Common myeloid progenitor, CD34-positive (primary cell): ENCODE measurements around the gene PRR29.

ENCODE experiments used
- CTCF ChIA-PET: fragments of 350-600 bp; sonication (Branson Sonifier 250); formaldehyde crosslinking; loops from one replicate; lab custom pipeline; 2021; ENCODE audit warnings: antibody characterized with exemption; lab: Charles Lee
- POLR2A ChIA-PET: fragments of 350-600 bp; sonication (Branson Sonifier 250); formaldehyde crosslinking; loops from one replicate; lab custom pipeline; 2021; ENCODE audit warnings: antibody characterized with exemption; lab: Charles Lee
- DNase-seq, 3 donors: peaks; one replicate each; pipeline versions ENCODE4 v3.0.0 to v3.0.0-alpha.2; 2013
- H3K27ac ChIP-seq, 2 experiments: 1 replicate in 1 of 2; 2 replicates in 1 of 2; pipeline ENCODE4 v1.7.0; 2013; ENCODE audit warnings: inconsistent platforms in 2 of 2, low read length in 2 of 2, mild to moderate bottlenecking in 2 of 2, low read depth in 1 of 2, moderate library complexity in 1 of 2; ENCODE audit not compliant: severe bottlenecking in 2 of 2, insufficient read depth in 1 of 2, poor library complexity in 1 of 2
- H3K27me3 ChIP-seq, 5 experiments: replicated peaks in 2 of 5; 1 replicate in 3 of 5; 2 replicates in 2 of 5; pipeline versions ENCODE4 v1.6.1 to v1.7.0; 2013; ENCODE audit warnings: low read length in 4 of 5, mild to moderate bottlenecking in 2 of 5, moderate library complexity in 2 of 5, inconsistent platforms in 1 of 5; ENCODE audit not compliant: insufficient read depth in 5 of 5, control insufficient read depth in 4 of 5
- H3K36me3 ChIP-seq, 4 experiments: 1 replicate in 2 of 4; 2 replicates in 2 of 4; pipeline versions ENCODE4 v1.6.1 to v1.7.0; 2013; ENCODE audit warnings: low read length in 3 of 4, control low read depth in 1 of 4, mild to moderate bottlenecking in 1 of 4; ENCODE audit not compliant: control insufficient read depth in 4 of 4, insufficient read depth in 4 of 4
- H3K4me1 ChIP-seq, 4 experiments: 1 replicate in 3 of 4; 2 replicates in 1 of 4; pipeline versions ENCODE4 v1.6.1 to v1.7.1; 2013; ENCODE audit warnings: low read length in 3 of 4, mild to moderate bottlenecking in 3 of 4, control low read depth in 1 of 4, inconsistent platforms in 1 of 4, moderate library complexity in 1 of 4; ENCODE audit not compliant: control insufficient read depth in 4 of 4, insufficient read depth in 4 of 4; ENCODE audit errors: control extremely low read depth in 1 of 4
- H3K4me3 ChIP-seq, 7 experiments: 1 replicate in 4 of 7; 2 replicates in 3 of 7; pipeline versions ENCODE4 v1.5.1 to v1.7.0; 2013; ENCODE audit warnings: mild to moderate bottlenecking in 7 of 7, low read length in 6 of 7, moderate library complexity in 6 of 7, inconsistent platforms in 2 of 7, low read depth in 2 of 7, control low read depth in 1 of 7; ENCODE audit not compliant: insufficient read depth in 4 of 7, control insufficient read depth in 1 of 7; ENCODE audit errors: extremely low read depth in 1 of 7
- H3K9me3 ChIP-seq, 5 experiments: 1 replicate in 4 of 5; 2 replicates in 1 of 5; pipeline versions ENCODE4 v1.6.1 to v1.7.1; 2013; ENCODE audit warnings: low read length in 4 of 5, mild to moderate bottlenecking in 2 of 5, inconsistent platforms in 1 of 5, low read depth in 1 of 5, moderate library complexity in 1 of 5; ENCODE audit not compliant: control insufficient read depth in 4 of 5, insufficient read depth in 2 of 5; ENCODE audit errors: control extremely low read depth in 1 of 5
- WGBS: methylation state at CpG from one replicate; pipeline ENCODE4 v1.1.5; 2013; ENCODE audit not compliant: insufficient coverage; 5-methylcytosine and 5-hydroxymethylcytosine counted together

Gene PRR29

DNA sequence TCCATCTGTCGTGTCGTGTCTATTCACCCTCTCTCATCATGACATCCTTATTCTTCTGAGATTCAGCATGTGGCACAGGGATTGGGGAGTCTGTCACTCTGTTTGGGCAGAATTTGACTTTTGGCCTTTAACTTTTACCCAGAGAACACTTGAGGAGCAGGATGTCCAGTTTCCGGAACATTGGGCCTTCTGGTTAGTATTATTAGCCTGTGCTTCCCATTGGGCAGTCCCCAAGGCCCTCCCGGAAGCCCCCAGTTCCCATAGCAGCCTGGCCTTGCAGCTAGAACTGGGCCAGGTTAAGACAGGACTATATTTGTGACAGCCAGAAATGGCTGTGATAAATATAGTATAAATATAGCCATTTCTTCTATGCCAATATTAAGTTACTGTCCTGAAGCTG lies 35.0 kb upstream of the PRR29 start:
- Histone ChIP-seq H3K27me3 (no peaks in the 10 kb centered on the region), H3K36me3 (no peaks in the 10 kb centered on the region), H3K27ac (no peak overlapping the region), H3K4me3 (no peak overlapping the region), H3K9me3 (no peaks in the 10 kb centered on the region), H3K4me1 (peaks cover 0 to 14% (median 7%) of the 10 kb centered on the region in 4 experiments)
- DNase-seq, result no peak
- WGBS, result 100% methylated on average over 3 of the region's 4 CpGs
- POLR2A ChIA-PET, result no interaction called here
- CTCF ChIA-PET, result interaction anchor here (0.9 to 3.7 kb wide), 3 partner anchors 10 to 13 kb away, joined by 3 to 14 read pairs (median 14); no protein-coding TSS in a partner anchor

- WGBS, result 97% methylated on average over 11 of the region's 11 CpGs
- Histone ChIP-seq H3K9me3 (no peaks in the 10 kb centered on the region), H3K36me3 (no peaks in the 10 kb centered on the region), H3K4me3 (no peak overlapping the region), H3K4me1 (peaks cover 0 to 2% (median 0%) of the 10 kb centered on the region in 4 experiments), H3K27ac (no peak overlapping the region), H3K27me3 (no peaks in the 10 kb centered on the region)
- CTCF ChIA-PET, result interaction anchor here (1.1 to 3.1 kb wide), 3 partner anchors 13 to 24 kb away, joined by 3 to 9 read pairs (median 8); no protein-coding TSS in a partner anchor
- DNase-seq, result peak in 2 of 3 donors; percentile 31 to 37
- POLR2A ChIA-PET, result interaction anchor here (1.5 kb wide), 1 partner anchor 8 kb away, joined by 3 read pairs; no protein-coding TSS in a partner anchor
Measured at GRCh38 chr17:63966646-63967264, 31.4 kb upstream of the PRR29 start.

DNA sequence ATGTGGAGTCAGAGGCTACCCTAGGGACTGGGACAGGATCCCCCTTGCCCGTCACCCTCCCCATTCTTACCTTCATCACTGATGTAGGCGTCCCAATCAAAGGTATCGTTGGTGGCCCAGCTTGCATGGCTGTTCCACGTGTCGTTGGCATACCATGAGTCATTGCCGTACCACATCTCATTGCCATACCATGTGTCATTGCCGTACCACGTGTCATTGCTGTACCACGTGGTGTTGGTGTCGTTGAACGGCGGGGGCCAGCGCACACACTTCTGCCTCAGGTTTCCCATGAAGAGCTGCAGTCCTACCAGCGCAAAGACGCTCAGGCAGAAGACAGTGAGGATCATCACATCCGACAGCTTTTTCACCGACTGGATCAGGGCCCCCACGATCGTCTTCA lies 30.2 kb upstream of the PRR29 start:
- no peak overlapping the region for H3K27ac ChIP-seq
- ChIA-PET POLR2A (interaction anchor here (0.6 kb wide), 1 partner anchor 12 kb away, joined by 6 read pairs; no protein-coding TSS in a partner anchor), CTCF (interaction anchor here (0.7 to 2.5 kb wide), 10 partner anchors 10 to 23 kb away, joined by 3 to 9 read pairs (median 4); no protein-coding TSS in a partner anchor)
- no peaks in the 10 kb centered on the region for H3K36me3 ChIP-seq
- no peak overlapping the region for H3K4me3 ChIP-seq
- DNase-seq, result no peak
- 98% methylated on average over 19 of the region's 19 CpGs for WGBS
- H3K27me3 ChIP-seq, result no peaks in the 10 kb centered on the region
- H3K4me1 ChIP-seq, result peaks cover 0 to 2% (median 0%) of the 10 kb centered on the region in 4 experiments
- no peaks in the 10 kb centered on the region for H3K9me3 ChIP-seq

GRCh38 chr17:63969278-63969677 lies 28.9 kb upstream of the PRR29 start:
- no peaks in the 10 kb centered on the region for H3K36me3 ChIP-seq
- ChIA-PET CTCF (interaction anchor here (1.3 to 2.4 kb wide), 6 partner anchors 8 to 23 kb away, joined by 3 to 11 read pairs (median 5); no protein-coding TSS in a partner anchor), POLR2A (no interaction called here)
- peaks cover 0 to 5% (median 2%) of the 10 kb centered on the region in 4 experiments for H3K4me1 ChIP-seq
- no peaks in the 10 kb centered on the region for H3K27me3 ChIP-seq
- H3K4me3 ChIP-seq, result no peak overlapping the region
- 87% methylated on average over 10 of the region's 10 CpGs for WGBS
- no peak for DNase-seq
- H3K27ac ChIP-seq, result no peak overlapping the region
- no peaks in the 10 kb centered on the region for H3K9me3 ChIP-seq

GRCh38 chr17:63972796-63973195 lies 25.4 kb upstream of the PRR29 start, which contains the start of gene SCN4A:
Gene SCN4A, minus strand, starts transcription at chr17:63972918. Its CDS starts 77 bp downstream, at chr17:63972841.
- WGBS, result 98% methylated on average over 14 of the region's 14 CpGs
- POLR2A ChIA-PET, result no interaction called here
- no peak for DNase-seq
- no peak within 1 kb of the TSS for H3K27ac ChIP-seq
- no peak within 1 kb of the TSS for H3K4me3 ChIP-seq
- no peaks in the 10 kb centered on the region for H3K9me3 ChIP-seq
- CTCF ChIA-PET, result no interaction called here
- no peaks in the 10 kb centered on the region for H3K36me3 ChIP-seq
- peaks cover 0 to 31% (median 21%) of the 10 kb centered on the region in 4 experiments for H3K4me1 ChIP-seq
- no peaks in the 10 kb centered on the region for H3K27me3 ChIP-seq

- no peak overlapping the region for H3K4me3 ChIP-seq
- no peak for DNase-seq
- POLR2A ChIA-PET, result no interaction called here
- no peaks in the 10 kb centered on the region for H3K36me3 ChIP-seq
- 98% methylated on average over 5 of the region's 6 CpGs for WGBS
- H3K27ac ChIP-seq, result no peak overlapping the region
- CTCF ChIA-PET, result interaction anchor here (0.8 to 1.1 kb wide), 3 partner anchors 10 to 71 kb away, joined by 3 to 5 read pairs (median 4); no protein-coding TSS in a partner anchor
- peaks cover 0 to 31% (median 21%) of the 10 kb centered on the region in 4 experiments for H3K4me1 ChIP-seq
- H3K27me3 ChIP-seq, result no peaks in the 10 kb centered on the region
- H3K9me3 ChIP-seq, result no peaks in the 10 kb centered on the region
Measured at GRCh38 chr17:63973247-63973646, 24.9 kb upstream of the PRR29 start.
